Measurements from ENCODE around the gene GAL3ST2.
"Not testable (repeated sequence)": the region's sequence is repeated elsewhere in the genome, so short reads cannot be mapped to it uniquely, and the experiment has no call there.

Gene GAL3ST2

DNA sequence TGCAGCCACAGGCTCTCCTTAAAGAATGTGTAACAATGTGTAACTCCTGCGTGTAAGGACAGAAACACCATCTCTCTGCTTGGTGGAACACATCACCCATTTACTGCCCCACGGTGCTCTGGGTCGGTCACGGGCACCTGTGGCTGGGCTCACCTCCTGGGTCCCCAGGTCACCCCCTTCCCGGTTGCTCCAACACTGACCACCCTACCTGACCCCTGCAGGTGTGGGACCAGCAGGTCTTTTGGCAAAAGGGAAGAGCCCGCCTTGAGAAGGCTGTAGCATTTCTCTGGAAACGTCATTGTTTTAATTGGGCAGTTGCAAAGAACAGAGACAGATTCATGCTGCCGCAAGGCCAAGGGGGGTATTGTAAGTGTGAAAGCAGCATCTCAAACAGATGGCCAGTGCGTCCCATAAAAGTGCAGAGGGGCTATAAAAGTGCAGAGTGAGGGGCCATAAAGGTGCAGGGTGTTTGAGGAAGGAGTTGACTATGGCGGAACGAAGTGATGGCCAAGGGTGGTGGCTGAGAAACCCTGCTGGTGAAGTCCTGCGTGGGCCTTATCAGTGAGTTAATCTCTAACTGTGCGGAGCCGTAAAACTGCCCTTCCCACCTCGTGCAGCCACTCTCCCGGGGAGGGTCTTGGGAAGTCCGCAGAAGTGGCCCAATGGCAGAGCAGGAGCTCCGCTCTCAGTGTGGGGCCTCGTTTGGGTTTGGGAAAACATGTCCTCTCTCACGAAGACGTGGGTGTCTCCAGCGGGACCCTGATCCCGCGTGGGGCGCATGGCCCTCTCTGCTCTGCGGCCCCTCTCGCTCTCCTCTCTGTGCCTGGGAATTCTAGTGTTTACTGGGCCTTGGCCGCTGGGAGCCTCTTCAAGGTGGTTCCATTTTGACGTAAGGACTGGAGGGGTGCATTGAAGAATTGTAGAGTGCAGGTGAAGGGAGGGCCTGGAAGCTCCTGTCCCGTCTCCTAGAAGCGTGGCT lies 18.7 kb downstream of the GAL3ST2 start:
- DNase-seq, result no peak

DNA sequence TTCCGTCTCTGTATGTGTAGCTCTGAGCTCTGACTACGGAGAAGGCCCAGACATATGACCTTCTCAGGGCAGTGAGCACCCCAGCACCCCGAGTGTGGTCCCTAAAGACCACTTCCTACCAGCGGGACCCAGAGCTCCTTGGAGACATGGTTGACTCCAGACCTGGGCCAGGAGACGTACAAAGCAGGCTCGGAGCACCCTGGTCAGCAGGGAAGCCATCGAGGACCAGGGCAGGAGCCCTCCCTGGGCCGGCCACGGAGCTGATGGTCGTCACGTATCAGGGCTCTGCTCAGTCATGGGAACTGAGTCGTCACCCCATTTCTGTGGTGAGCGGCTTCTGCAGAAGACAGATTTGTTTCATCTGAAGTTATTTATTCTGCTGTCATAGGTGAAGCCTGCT lies 19.6 kb downstream of the GAL3ST2 start:
- DNase-seq, result no peak

DNA sequence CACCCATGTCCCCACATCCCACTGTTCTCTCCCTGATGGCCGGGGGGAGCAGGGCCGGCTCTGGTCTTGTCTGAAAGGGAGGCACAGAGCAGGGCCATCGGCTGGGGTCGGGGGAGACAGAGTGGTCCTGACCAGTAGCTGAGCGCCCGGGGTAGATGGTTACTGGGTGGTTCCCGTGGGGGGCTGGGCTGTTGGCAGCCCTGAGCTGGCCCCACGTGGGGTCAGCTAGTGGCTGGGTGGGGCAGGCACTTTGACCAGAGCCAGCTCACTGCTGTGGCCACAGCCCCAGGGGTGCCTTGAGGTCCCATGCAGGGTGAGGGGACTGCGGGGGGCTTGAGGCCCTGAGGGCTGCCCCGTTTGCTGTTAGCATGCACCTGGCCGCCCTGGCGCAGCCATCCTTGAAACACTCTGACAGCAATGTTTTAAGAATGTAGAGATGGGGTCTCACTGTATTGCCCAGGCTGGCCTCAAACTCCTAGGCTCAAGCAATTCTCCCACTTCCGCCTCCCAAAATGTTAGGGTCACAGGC lies 20.1 kb downstream of the GAL3ST2 start:
- DNase-seq, result no peak

GRCh38 chr2:241797441-241798080 lies 20.9 kb downstream of the GAL3ST2 start:
- no peak for DNase-seq

DNA sequence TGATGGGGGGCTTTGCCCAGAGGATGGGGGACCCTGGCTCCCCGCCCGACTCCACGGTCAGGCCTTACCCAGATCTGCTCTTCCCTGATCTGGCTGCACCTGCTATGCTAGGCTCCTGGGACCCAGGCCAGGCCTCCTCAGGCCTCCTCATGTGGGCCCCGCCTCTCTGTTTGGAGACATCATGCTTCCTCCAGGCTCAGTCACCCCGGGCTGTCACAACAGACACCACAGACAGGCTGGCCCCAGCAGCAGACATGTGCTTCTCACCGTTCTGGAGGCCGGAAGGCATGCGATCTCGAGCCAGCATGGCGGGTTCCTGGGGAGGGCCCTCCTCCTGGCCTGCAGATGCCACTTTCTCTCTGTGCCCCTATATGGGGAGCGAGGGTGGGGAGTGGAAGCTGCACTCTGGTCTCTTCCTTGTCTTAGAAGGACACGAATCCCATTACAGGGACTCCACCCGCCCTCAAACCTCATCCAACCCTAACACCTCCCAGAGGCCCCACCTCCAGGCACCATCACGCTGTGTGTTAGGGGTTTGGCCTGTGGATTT lies 21.5 kb downstream of the GAL3ST2 start:
- peak; percentile 20 for DNase-seq

- DNase-seq, result no peak
These were observed 22.3 kb downstream of the GAL3ST2 start for GRCh38 chr2:241798631-241799521.

- DNase-seq, result no peak
These were observed 23.0 kb downstream of the GAL3ST2 start for GRCh38 chr2:241799522-241800197.

DNA sequence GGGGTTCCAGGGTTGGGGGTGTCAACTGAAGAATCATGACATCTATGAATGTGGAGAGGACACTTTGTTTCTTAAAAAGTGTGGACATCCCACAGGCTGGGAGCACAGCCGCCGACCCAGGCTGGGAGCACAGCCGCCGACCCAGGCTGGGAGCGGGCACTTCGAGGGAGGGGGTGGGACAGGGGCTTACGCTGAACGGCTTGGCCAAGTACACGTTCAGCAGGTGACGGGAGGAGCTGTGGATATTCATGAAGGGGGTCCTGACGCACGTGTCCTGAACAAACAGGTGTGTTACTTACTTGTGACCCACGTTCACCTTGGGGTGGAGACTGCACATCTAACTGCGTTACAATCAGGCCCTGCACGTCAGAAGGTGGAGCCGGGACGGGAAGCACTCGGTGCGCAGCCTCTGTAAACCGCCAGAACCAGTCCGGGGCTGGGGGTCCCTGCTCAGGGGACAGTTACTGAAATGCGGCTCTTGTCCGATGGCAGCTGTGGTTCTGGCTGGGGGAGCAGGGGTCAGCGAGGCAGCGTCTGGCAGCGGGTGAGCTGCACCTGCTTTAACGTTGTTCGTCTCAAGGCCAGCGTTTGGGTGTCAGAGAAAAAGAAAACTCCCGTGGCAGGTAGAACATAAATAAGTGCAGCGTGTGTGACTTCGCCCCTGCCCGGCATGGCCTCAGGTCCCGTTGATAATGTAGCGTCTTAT lies 23.7 kb downstream of the GAL3ST2 start:
- DNase-seq, result not testable (repeated sequence)

GRCh38 chr2:241801611-241802420 lies 25.2 kb downstream of the GAL3ST2 start:
- no peak for DNase-seq

DNA sequence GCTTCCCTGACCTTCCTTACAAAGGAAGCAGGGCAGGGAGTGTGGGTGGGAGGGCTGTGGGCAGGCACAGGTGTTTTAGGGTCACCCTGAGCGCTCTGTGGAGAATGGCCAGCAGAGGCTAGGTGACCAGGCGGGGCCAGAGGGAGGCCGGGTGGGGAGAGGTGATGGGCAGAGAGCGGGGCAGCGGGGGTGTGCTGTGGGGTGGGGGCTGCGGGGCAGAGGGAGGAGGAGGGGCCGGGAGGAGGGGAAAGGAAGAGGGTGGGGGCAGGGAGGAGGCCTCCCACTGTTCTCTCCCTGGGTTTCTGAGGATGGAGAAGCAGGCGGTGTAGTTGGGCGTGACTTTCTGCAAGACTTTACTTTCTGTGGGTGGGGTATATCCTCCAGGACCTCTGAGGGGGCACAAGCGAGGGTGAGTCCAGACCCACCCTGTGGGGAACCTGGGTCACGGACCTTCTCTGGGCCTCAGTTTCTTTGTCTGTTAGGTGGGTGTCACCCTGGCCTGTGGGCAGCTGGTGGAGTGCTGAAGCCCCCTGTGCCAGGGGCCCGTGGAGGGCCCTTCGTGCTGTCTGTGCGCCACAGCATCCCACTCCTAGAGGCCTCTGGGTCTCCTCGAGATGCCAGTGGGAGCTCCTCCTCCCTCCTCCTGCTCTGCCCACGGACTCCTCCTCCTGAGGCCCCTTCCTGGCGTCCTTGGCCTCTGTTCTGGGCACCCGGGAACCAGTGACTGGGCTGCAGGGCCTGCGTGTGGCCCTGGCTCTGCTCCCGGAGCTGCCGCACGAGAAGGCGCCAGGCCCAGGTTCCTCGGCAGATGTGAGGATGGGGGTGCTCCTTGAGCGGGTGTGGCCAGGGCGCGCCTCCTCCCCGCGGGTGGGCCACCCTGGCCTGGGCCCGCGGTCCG lies 26.0 kb downstream of the GAL3ST2 start:
- DNase-seq, result peak; percentile 21

- peak; percentile 75 for DNase-seq
These were observed 27.0 kb downstream of the GAL3ST2 start for GRCh38 chr2:241803387-241804325.

DNA sequence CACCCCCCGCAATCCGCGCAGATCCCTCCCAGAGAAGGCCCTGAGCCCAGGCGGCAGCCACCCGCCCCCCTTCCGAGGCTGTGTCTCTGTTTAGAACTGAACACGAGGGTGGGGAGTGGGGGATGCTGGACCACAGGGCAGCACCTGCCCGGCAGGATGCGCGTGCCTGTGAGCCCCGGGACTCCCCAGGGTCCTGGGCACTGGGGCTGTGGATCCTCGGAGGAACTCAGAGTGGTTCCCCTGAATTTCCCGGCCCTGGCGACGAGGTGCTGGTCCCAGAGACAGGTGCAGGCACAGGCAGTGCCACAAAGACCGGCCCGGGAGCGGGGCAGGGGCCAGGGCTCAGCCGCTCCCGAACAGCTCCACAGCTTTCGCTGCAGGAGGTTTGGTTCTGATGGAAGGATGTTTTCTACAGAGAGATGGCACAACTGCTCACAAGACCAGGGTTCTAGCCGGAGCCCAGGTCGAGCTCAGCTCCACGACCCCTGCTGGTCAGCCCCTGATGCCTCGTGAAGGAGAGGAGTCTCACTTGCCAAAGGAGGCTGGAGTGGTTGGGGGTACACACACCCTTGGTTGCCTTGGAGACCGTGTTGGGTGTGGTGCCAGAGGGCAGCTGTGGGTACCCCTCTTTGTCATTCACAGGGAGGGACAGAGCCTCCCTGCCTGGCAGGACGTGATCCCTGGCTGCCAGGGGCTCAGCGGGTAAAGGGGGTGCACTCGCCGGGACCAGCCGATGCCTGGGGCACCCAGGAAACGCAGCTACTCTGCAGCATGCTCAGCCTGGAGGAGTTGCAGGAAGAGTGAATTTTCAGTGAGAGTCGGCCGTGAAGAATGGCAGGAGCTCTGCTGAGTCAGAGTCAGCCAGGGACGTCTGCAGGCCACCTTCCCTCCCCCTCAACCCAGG lies 28.0 kb downstream of the GAL3ST2 start:
- DNase-seq, result peak; percentile 20

GRCh38 chr2:241806217-241806616 lies 29.6 kb downstream of the GAL3ST2 start:
- not testable (repeated sequence) for DNase-seq

- DNase-seq, result no peak
These were observed 31.6 kb downstream of the GAL3ST2 start for GRCh38 chr2:241808051-241808720.

GRCh38 chr2:241808721-241809382 lies 32.2 kb downstream of the GAL3ST2 start, which contains the start of gene NEU4:
Gene NEU4, plus strand, starts transcription at chr2:241809193. Its CDS starts 5,292 bp downstream, at chr2:241814485.
- DNase-seq, result peak; percentile 31
